Measurements from ENCODE around the gene MARCHF10. TPM values are rescaled to one million over a fixed set of nuclear protein-coding genes. Genes with fewer than 3 reads are reported as not detected.

The MARCHF10 gene
- total and polyA plus RNA-seq, 8 donors, result 0.52 to 3.6 (median 1.8) TPM

DNA sequence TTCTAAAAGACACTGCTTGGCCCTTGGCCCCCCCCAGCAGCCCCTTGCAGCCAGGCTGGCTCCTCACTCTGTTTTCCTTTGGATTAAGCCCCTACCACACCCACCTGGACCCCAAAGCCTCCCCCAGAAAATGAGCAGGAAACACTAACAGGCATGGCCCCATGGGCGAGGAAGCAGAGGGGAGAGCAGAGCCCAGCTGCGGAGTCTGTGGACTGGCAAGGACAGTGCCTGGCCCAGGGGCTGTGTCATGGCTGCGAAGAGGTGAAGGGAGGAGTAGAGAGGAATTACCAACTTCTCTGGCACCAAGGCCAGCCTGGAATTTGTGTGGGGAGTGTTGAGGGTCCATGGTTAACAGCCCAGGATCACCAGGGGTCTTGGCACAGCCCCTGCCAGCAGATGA, 133.3 kb downstream of the MARCHF10 start:
- intact Hi-C loops (cut with DNase I), result no loop called here

DNA sequence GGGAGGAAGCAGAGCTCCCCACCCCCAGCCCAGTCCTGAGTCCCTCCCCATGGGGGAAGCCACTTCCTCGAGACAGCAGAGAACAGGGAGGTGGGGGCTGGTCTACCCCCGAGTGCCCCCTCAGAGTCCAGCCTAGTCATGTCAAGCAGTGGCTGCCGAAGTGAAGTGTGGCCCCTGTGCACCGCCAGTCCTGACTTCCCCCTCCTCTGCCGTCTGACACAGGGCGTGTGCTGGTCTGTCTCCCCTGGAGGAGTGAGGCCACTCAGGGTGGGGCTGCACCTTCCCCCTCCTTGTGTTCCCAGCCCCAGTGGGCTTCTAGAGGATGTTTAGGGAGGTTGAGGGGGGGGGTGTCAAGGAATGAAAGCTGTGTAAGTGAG, 133.8 kb downstream of the MARCHF10 start:
- TF ChIP-seq, protein P1, sequence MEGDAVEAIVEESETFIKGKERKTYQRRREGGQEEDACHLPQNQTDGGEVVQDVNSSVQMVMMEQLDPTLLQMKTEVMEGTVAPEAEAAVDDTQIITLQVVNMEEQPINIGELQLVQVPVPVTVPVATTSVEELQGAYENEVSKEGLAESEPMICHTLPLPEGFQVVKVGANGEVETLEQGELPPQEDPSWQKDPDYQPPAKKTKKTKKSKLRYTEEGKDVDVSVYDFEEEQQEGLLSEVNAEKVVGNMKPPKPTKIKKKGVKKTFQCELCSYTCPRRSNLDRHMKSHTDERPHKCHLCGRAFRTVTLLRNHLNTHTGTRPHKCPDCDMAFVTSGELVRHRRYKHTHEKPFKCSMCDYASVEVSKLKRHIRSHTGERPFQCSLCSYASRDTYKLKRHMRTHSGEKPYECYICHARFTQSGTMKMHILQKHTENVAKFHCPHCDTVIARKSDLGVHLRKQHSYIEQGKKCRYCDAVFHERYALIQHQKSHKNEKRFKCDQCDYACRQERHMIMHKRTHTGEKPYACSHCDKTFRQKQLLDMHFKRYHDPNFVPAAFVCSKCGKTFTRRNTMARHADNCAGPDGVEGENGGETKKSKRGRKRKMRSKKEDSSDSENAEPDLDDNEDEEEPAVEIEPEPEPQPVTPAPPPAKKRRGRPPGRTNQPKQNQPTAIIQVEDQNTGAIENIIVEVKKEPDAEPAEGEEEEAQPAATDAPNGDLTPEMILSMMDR (IDR thresholded peaks at IDR 0.05), result no peak
- intact Hi-C loops (cut with DNase I), result no loop called here
- Histone ChIP-seq H3K36me3 (peaks cover 0 to 24% of the 10 kb centered on the region in 2 donors), H3K4me3 (no peak overlapping the region), H3K4me1 (peaks cover 0 to 6% of the 10 kb centered on the region in 2 donors), H3K27ac (no peak overlapping the region), H3K27me3 (no peaks in the 10 kb centered on the region), H3K9me3 (no peaks in the 10 kb centered on the region)
- ATAC-seq (no peak), DNase-seq (no peak)

More for the DNA sequence above, 133.3 kb downstream of the MARCHF10 start:
- Histone ChIP-seq H3K4me1 (peaks cover 0 to 6% of the 10 kb centered on the region in 2 donors), H3K27ac (no peak overlapping the region), H3K27me3 (no peaks in the 10 kb centered on the region), H3K36me3 (peaks cover 0 to 22% of the 10 kb centered on the region in 2 donors), H3K9me3 (no peaks in the 10 kb centered on the region), H3K4me3 (no peak overlapping the region)
- TF ChIP-seq, protein P1 (IDR thresholded peaks at IDR 0.05), result no peak
- ATAC-seq (no peak), DNase-seq (no peak)

DNA sequence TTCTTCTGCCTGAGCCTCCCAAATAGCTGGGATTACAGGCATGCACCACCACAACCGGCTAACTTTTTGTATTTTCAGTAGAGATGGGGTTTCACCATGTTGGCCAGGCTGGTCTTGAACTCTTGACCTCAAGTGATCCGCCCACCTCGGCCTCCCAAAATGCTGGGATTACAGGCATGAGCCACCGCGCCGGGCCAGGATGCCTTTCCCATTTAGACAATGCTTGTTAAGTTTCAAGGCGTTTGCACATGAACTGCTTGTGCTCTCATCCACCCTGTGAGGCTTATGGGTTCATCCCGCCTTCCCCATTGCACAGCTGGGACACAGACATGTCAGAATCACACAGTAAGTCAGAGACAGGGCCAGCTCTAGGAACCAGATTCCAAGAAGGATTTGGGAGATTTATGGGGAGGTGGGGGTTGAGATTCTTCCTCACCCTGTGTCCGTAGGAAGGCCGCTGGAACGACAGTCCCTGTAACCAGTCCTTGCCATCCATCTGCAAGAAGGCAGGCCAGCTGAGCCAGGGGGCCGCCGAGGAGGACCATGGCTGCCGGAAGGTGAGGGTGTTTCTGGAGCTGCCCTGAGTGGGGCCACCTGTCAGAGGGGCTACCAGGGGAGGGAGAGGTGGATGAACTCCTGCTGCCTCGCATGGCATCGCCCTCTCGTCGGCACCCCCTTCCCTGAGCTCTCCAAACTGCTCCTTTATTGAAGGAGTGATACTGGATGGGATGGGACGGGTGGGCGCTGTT, 134.3 kb downstream of the MARCHF10 start:
- Histone ChIP-seq H3K9me3 (no peaks in the 10 kb centered on the region), H3K4me3 (no peak overlapping the region), H3K4me1 (peaks cover 0 to 6% of the 10 kb centered on the region in 2 donors), H3K27me3 (no peaks in the 10 kb centered on the region), H3K36me3 (peaks cover 0 to 24% of the 10 kb centered on the region in 2 donors), H3K27ac (no peak overlapping the region)
- DNase-seq (no peak), ATAC-seq (no peak)
- TF ChIP-seq, protein P1 (IDR thresholded peaks at IDR 0.05), result no peak
- intact Hi-C loops (cut with DNase I), result no loop called here

GRCh38 chr17:62672957-62673356, 135.2 kb downstream of the MARCHF10 start:
- Histone ChIP-seq H3K27me3 (no peaks in the 10 kb centered on the region), H3K4me1 (peaks cover 0 to 6% of the 10 kb centered on the region in 2 donors), H3K36me3 (peaks cover 0 to 24% of the 10 kb centered on the region in 2 donors), H3K4me3 (no peak overlapping the region), H3K9me3 (no peaks in the 10 kb centered on the region), H3K27ac (no peak overlapping the region)
- DNase-seq (no peak), ATAC-seq (no peak)
- intact Hi-C loops (cut with DNase I), result no loop called here
- TF ChIP-seq, protein P1 (IDR thresholded peaks at IDR 0.05), result no peak

DNA sequence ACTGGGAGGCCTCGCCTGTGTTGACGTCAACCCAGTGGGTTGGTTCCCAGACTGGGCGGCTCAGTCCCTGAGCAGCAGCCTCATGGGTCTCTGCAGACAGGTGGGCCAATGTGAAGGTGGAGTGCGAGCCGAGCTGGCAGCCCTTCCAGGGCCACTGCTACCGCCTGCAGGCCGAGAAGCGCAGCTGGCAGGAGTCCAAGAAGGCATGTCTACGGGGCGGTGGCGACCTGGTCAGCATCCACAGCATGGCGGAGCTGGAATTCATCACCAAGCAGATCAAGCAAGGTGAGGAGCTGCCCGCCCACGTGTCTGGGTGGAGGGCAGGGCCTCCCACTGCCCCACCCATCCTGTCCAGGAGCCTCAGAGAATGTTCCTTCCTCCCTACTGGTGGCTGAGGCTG, 136.6 kb downstream of the MARCHF10 start:
- H3K27me3 ChIP-seq, result no peaks in the 10 kb centered on the region
- intact Hi-C loops (cut with DNase I), result no loop called here
- ATAC-seq (peak; percentile 15), DNase-seq (no peak)
- no peak overlapping the region for H3K4me3 ChIP-seq
- H3K27ac ChIP-seq, result no peak overlapping the region
- no peaks in the 10 kb centered on the region for H3K9me3 ChIP-seq
- peaks cover 0 to 6% of the 10 kb centered on the region in 2 donors for H3K4me1 ChIP-seq
- TF ChIP-seq, protein P1 (IDR thresholded peaks at IDR 0.05), result no peak
- H3K36me3 ChIP-seq, result peaks cover 0 to 22% of the 10 kb centered on the region in 2 donors
